Fibroblast of gingiva (primary cell): ENCODE results near the gene GDPD5.

ENCODE experiments used
- DNase-seq: peaks from one replicate; pipeline ENCODE4 v3.0.0-alpha.2; 2011; ENCODE audit warnings: low read depth

The GDPD5 gene

DNA sequence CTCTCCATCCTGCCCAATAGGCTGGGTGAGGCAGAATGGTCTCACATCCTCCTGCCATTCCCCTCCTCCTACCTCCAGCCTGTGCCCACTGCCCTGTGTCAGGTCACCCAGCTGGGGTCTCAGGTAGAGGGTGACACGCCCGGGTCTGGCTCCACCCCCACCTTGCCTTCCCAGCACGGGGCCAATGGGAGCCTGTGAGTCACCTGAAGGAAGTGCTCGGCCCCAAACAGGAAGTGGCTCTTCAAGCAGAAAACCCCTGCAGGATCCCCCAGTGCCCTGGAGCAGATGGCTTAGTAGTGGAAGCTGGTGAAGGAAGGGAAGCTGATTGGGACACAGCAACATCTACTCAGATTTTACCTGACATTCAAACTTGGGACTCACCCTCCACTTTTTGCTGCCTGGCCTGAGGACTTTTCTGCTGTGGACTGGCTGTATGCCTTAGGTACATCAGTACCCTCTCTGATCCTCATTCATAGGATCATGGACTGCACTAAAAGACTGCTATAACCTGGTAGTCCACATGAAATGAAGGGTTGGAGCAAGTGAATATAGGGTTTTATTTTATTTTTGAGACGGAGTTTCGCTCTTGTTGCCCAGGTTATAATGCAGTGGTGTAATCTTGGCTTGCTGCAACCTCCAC, 33.4 kb downstream of the GDPD5 start:
- DNase-seq = no peak

DNA sequence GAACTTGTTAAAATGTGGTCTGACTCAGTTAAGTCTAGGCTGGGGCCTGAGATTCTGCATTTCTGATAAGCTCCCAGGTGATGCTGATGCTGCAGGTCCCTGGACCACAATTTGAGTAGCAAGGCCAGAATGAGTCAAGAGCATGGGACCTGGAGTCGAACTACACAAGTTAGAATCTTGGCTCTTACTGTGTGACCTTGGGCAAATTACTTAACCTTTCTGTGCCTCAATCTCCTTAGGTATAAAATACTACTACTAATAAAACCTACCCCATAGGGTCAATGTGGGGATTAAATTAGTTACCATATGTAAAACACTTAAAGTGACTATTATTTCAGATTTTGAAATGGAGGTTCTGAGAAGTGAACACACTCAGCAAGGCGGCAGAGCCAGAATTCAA, 34.3 kb downstream of the GDPD5 start:
- no peak for DNase-seq

- DNase-seq = no peak
These were observed 35.2 kb downstream of the GDPD5 start for GRCh38 chr11:75490221-75491181.

DNA sequence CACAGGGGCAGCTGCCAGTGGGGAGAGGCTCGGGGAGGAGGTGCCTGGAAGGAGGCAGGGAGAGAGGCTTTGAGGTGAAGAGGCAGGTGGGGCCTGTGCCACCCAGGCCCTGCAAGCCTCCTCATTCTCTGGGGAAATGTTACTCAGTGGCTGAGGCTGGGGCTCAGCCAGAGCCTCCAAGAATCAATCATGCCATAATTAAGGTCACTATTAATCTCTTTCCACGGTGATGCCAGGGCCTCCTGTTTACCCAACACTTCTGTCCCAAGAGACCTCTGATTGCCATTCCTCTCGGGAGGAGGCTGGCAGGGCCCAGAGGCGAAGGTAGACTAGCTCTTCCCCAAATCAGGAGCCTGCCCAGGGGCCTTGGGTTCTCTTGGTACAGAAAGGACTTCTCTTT, 38.4 kb downstream of the GDPD5 start:
- no peak for DNase-seq

GRCh38 chr11:75485742-75486141, 40.0 kb downstream of the GDPD5 start:
- DNase-seq = no peak

DNA sequence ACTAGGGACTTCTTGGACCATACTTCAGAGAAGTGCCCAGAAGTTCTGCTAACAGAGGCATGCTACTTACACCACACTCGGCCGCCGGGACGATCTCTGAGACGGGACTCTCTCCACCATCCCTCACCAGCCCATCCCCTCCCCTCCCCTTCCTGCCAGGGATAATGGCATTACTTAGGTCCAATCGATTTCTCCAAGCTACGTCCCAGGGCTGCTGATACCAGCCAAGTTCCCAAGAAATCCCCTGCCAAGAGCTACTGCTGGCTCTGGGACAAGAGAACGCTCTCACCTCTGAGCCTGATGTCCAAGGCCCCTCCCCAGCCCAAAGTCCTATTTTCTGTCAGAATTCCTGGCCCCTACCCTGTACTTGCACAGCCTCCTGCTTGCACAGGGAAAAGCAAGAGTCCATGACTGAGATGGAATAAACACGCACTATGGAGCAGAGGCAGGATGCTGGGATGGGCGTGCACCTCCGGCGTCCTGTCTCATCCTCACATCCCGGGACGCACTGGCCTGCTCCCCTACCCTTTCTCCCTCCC, 42.7 kb downstream of the GDPD5 start:
- no peak for DNase-seq

DNA sequence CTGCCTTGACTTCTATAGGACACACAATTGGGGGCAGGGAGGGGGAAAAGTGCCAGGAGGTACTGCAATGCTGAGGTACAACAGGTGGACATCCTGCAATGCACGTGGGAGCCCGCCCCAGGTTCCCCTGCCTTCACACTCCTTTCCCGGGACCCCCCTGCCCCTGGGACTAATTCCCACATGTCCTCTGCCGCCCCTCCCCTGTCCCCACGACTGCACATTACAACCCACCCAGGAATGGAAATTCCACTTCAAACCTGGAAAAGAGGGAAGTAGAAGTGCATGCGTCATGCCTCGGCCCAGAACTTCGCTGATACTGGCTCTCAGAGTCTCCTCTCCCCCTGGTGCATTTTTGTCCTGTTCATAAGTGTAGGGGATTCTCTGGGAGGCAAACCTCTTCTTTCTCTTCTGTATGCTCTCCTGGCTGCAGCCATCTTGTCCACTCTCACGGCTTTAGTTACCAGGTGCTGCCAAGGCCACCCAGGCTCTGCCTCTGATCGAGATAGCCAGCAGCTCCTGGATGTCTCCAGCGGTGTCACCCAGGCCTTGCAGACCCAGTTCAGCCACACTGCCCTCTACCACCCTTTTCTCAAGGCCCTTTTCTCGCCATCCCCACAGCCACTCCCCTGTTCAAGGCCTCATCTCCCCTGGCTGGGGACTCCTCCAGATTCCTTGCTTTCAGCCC, 43.7 kb downstream of the GDPD5 start:
- DNase-seq = no peak

GRCh38 chr11:75481223-75481921, 44.4 kb downstream of the GDPD5 start:
- DNase-seq = no peak

GRCh38 chr11:75480185-75481175, 45.3 kb downstream of the GDPD5 start:
- DNase-seq = no peak

DNA sequence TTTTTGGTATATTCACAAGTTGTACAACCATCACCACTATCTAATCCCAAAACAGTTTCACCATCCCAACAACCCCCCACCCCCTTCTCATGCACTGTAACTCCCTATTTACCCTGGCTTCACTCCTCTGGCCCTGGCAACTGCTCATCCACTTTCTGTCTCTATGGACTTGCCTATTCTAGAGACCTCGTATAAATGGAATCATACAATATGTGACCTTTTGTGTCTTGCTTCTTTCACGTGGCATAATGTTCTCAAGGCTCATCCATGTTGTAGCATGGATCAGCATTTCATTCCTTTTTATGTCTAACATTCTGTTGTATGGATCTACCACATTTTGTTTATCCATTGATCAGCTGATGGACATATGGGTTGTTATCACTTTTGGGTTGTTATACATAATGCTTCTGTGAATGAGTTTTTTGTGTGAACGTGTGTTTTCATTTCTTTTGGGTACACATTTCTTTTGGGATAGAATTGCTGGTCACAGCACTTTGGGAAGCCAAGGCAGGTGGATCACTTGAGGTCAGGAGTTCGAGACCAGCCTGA, 46.1 kb downstream of the GDPD5 start:
- DNase-seq = no peak

DNA sequence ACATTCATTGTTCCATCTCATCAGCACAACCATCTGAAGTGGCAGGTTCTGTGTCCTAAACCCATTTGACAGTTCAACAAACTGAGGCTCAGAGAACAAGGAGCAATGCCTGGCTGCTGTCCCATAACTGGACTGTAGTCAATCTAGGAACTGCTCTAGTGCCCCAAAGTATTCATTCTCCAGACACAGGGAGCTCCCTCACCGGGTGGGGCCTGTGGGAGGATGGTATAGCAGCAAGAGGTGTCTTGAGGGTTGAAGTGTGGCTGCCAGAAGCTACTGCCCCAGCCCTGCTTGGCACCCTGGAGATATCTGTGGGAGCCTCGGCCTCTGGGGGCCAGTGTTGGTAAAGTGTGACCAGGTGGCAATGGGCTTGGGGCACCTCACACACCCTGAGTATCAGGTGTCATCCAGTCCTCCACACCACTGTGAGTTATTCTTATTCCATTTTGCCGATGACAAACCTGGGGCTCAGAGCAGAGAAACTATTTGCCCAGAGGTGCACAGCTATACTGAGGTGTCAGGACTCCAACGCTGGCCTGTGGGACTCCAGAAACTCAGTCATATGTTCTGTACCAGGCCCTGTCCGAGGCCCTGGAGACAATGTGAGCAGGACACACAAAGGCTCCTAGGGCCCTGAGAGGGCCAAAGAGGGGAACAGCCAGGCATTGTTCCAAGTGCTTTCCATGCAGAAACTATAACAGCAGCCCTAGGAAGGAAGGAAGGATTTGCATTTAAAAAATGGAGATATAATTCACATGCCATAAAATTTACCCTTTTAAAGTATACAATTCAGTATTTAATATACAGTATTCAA, 46.8 kb downstream of the GDPD5 start:
- no peak for DNase-seq

DNA sequence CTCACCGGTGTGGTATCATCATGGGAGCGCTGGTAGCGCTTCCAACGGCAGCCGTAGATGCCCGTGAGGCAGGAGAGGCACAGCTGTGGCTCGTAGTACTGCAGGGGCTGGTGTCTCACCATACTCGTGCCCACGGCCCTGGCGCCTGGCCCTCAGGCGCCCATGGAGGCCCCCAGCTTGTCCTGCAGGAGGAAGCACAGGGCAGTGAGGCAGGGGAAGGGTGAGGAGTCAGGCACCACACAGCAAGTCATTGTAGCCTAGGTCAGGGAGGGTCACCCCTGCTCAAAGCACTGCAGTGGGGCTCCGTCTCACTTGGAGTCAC, 48.2 kb downstream of the GDPD5 start:
- DNase-seq = no peak

- DNase-seq = no peak
These were observed 48.8 kb downstream of the GDPD5 start for GRCh38 chr11:75476739-75477613.

- DNase-seq = no peak
These were observed 49.7 kb downstream of the GDPD5 start for GRCh38 chr11:75475767-75476650.

DNA sequence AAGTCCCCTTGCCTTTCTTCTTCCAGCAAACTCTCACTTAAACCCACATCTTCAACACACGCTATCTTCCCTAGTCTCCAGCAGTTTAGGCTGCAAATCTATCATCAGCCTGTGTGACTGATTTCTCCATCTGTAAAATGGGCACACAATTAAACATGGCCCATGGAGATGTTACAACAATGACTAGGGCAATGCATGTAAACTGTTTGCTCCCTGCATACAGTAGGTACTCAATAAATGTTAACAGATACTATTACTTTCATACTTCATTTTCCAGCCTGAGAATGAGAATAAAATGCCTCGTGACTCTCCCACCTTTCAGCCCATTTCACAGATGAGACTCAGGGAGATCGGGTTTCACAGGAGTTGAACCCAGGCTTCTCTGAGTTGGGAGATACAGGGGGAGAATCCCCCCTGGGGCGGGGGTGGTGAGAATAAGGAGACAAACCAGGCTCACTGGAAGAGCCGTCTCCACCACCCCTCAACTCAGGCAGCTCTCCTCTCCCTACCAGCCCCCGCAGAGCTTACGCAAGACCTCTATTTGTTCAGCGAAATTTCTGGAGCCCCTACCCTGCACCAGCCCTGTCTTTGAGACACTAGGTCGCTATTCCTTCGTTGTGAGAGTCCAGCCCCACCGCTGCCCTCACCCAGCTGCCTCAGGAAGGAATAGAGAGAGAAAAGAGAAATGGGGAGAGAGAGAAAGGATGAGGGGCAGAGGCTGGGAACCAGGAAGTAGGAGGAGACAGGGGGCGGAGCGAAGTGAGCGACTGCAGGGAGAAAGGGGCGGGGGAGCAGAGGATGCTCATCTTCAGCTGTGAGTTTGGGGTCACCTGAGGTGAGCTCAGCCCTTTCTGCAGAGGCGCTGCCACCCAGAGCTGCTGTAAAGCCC, 50.6 kb downstream of the GDPD5 start:
- peak; percentile 13 for DNase-seq

- no peak for DNase-seq
These were observed 51.5 kb downstream of the GDPD5 start for GRCh38 chr11:75474240-75474639.

DNA sequence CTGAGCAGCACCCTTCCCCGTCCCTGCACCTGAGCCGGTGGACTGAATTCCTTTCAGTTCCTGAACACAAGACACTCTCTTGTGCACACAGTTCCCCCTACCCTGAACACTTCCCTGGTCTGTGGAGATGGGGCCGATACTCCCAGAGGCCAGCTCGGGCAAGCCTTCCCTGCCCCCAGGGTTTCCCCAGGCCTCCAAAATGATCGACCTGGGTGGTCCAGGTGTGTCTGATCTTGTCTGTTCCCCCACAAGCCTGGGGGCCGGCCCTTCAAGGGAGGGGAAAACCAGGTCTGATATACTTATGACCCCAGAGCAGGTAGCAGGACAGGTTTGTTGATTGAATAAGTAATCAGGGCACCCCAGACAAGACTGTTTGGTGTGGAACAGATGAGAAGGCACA, 52.1 kb downstream of the GDPD5 start:
- DNase-seq = no peak
